Measurements from ENCODE around the gene MAP1LC3A.
A peak's percentile ranks its signal among the peaks of the same experiment; 100 is the strongest.

The MAP1LC3A gene

DNA sequence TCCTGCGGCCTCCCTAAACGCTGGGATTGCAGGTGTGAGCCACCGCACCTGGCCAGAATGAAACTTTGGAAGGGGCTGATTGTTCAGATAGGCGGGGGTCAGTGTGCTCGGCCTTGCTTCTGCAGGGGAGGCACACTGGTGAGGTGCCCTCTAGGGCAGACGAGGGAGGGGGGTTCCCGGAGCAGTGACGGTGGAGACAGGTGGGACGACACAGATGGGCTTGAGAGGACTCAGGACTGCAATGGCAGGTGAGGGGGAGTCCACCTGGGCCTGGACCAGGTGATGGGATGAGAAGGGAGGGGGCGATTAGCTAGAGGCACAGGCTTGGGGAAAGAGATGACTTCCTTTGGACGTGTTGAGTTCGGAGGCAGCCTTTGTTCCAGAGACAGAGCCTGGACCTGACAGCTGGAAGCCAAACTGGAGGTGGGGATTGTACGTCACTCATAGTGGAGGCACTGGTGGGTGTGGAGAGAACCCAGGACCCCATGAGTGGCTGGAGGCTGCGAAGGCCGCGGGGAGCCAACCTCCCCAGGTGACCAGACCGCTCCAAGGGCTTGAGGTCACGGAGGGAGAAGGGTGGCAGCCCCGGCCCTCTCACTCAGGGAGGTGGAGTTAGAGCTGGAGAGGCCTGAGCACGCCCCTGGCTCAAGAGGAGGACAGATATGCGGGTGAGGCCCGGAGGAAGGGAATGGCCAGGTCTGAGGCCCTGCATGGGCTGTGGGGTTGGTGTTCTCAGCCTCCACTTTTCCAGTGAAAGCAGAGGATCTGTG is 10.5 kb upstream of the MAP1LC3A start:
- Histone ChIP-seq H3K27me3 (ENCODE audit: insufficient read depth, poor library complexity, severe bottlenecking) (no peaks in the 10 kb centered on the region), H3K4me3 (ENCODE audit: severe bottlenecking) (no peak overlapping the region), H3K4me1 (ENCODE audit: insufficient read depth, poor library complexity, severe bottlenecking) (no peaks in the 10 kb centered on the region), H3K36me3 (ENCODE audit: low read depth) (no peaks in the 10 kb centered on the region), H3K27ac (ENCODE audit: poor library complexity, severe bottlenecking) (no peak overlapping the region), H3K9me3 (ENCODE audit: severe bottlenecking) (no peaks in the 10 kb centered on the region)
- TF ChIP-seq, protein P1, sequence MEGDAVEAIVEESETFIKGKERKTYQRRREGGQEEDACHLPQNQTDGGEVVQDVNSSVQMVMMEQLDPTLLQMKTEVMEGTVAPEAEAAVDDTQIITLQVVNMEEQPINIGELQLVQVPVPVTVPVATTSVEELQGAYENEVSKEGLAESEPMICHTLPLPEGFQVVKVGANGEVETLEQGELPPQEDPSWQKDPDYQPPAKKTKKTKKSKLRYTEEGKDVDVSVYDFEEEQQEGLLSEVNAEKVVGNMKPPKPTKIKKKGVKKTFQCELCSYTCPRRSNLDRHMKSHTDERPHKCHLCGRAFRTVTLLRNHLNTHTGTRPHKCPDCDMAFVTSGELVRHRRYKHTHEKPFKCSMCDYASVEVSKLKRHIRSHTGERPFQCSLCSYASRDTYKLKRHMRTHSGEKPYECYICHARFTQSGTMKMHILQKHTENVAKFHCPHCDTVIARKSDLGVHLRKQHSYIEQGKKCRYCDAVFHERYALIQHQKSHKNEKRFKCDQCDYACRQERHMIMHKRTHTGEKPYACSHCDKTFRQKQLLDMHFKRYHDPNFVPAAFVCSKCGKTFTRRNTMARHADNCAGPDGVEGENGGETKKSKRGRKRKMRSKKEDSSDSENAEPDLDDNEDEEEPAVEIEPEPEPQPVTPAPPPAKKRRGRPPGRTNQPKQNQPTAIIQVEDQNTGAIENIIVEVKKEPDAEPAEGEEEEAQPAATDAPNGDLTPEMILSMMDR (IDR thresholded peaks at IDR 0.05; ENCODE audit: poor library complexity, severe bottlenecking): no peak
- ATAC-seq (ENCODE audit: low read depth) (0 out of 3 replicates have a peak, but pooled peaks have one; percentile 1), DNase-seq (ENCODE audit: low spot score) (no peak)

DNA sequence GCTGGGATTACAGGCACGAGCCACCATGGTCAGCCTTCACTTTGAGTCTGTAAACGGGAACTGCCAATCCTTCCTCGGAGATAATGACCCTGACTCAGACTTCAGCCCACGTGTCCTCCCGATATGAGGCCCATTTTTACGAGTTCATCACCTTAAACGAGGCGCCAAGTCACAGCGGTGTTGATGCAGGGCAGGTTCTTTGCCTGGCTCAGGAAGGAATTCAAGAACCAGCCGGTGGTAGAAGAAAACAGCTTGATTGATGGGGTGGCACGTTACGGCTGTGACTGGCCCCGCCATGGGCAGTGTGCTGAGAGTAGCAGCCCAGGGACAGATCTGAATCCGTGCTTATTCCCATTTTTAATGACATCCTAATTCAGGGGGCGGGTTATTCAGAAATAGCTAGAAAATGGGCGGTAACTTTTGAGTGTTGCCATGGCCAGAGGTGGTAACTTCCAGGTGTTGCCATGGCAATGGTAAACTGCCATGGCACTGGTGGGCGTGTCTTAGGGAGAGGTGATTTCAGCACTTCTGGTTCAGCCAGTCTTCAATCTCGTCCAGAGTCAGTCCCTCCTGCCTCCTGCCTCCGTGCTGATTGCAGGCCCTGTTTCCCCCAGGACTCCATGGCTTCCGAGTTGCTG is 9.1 kb upstream of the MAP1LC3A start:
- TF ChIP-seq, protein P1 (IDR thresholded peaks at IDR 0.05; ENCODE audit: poor library complexity, severe bottlenecking): no peak
- Histone ChIP-seq H3K9me3 (ENCODE audit: severe bottlenecking) (no peaks in the 10 kb centered on the region), H3K27ac (ENCODE audit: poor library complexity, severe bottlenecking) (no peak overlapping the region), H3K4me1 (ENCODE audit: insufficient read depth, poor library complexity, severe bottlenecking) (no peaks in the 10 kb centered on the region), H3K27me3 (ENCODE audit: insufficient read depth, poor library complexity, severe bottlenecking) (no peaks in the 10 kb centered on the region), H3K36me3 (ENCODE audit: low read depth) (no peaks in the 10 kb centered on the region), H3K4me3 (ENCODE audit: severe bottlenecking) (no peak overlapping the region)
- peak; percentile 41; the same call in 2 of the 3 replicates for ATAC-seq (ENCODE audit: low read depth)
- no peak for DNase-seq (ENCODE audit: low spot score)

DNA sequence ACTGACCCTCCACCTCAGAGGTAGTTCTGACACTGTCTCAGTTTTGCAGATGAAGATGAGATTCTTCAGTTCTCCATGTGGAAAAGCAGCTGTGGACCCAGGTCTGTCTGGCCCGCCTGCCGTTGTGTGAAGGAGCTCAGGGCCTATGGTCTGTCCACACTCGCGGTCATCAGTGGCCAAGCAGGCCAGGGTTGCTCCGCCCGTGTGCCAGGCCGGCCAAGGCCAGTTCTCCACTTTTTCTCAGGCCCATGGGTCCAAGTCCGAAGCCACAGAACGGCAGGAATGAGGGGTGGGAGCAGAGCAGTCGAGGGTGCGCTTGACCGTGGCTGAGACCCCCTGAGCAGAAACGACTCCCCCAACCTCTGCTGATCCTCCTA is 8.6 kb upstream of the MAP1LC3A start:
- no peak for DNase-seq (ENCODE audit: low spot score)
- Histone ChIP-seq H3K4me1 (ENCODE audit: insufficient read depth, poor library complexity, severe bottlenecking) (no peaks in the 10 kb centered on the region), H3K9me3 (ENCODE audit: severe bottlenecking) (no peaks in the 10 kb centered on the region), H3K4me3 (ENCODE audit: severe bottlenecking) (no peak overlapping the region), H3K27me3 (ENCODE audit: insufficient read depth, poor library complexity, severe bottlenecking) (no peaks in the 10 kb centered on the region), H3K36me3 (ENCODE audit: low read depth) (no peaks in the 10 kb centered on the region), H3K27ac (ENCODE audit: poor library complexity, severe bottlenecking) (no peak overlapping the region)
- TF ChIP-seq, protein P1 (IDR thresholded peaks at IDR 0.05; ENCODE audit: poor library complexity, severe bottlenecking): no peak
- no peak for ATAC-seq (ENCODE audit: low read depth)

DNA sequence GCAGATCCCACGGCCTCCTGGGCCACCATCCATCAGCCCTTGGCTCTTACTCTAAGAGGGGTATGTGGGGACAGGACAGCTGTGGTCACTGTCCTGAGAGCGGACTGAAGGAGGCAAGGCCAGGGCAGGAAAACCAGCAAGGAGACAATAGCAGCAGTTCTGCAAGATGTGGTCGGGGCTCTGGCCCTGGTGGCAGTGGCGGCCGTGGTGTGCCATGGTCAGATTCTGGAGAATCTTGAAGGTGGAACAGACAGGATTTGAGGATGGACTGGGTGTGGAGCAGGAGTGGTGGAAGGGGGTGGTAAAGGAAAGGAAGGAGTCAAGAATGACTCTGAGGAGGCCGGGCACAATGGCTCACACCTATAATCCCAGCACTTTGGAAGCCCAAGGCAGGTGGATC is 5.9 kb upstream of the MAP1LC3A start:
- DNase-seq (ENCODE audit: low spot score): no peak
- no peaks in the 10 kb centered on the region for H3K27me3 ChIP-seq (ENCODE audit: insufficient read depth, poor library complexity, severe bottlenecking)
- H3K27ac ChIP-seq (ENCODE audit: poor library complexity, severe bottlenecking): no peak overlapping the region
- H3K4me3 ChIP-seq (ENCODE audit: severe bottlenecking): no peak overlapping the region
- no peak for ATAC-seq (ENCODE audit: low read depth)
- no peaks in the 10 kb centered on the region for H3K36me3 ChIP-seq (ENCODE audit: low read depth)
- TF ChIP-seq, protein P1 (IDR thresholded peaks at IDR 0.05; ENCODE audit: poor library complexity, severe bottlenecking): no peak
- H3K9me3 ChIP-seq (ENCODE audit: severe bottlenecking): no peaks in the 10 kb centered on the region
- peaks cover 3% of the 10 kb centered on the region for H3K4me1 ChIP-seq (ENCODE audit: insufficient read depth, poor library complexity, severe bottlenecking)
